NCI-H2107 (cell line): ENCODE measurements around the gene TRAF1.

ENCODE experiments used
- DNase-seq: peaks from one replicate; lab custom pipeline; 2025; lab: John Stamatoyannopoulos, UW

Gene TRAF1

DNA sequence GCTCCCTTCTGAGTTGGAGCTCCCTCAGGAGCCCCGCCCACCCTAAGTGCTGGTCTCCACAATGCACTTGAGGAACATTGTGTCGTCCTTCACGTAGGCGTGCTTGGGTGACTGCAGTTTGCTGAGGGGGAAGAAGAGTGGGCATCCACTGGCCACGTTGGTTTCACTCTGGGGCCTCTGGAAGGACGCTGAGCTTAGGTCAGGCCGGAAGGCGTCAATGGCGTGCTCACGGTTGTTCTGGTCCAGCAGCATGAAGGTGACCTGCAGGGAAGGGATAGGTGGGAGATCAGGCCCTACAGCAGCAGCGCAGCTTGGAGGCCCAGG is 21.7 kb downstream of the TRAF1 start:
- no peak for DNase-seq

DNA sequence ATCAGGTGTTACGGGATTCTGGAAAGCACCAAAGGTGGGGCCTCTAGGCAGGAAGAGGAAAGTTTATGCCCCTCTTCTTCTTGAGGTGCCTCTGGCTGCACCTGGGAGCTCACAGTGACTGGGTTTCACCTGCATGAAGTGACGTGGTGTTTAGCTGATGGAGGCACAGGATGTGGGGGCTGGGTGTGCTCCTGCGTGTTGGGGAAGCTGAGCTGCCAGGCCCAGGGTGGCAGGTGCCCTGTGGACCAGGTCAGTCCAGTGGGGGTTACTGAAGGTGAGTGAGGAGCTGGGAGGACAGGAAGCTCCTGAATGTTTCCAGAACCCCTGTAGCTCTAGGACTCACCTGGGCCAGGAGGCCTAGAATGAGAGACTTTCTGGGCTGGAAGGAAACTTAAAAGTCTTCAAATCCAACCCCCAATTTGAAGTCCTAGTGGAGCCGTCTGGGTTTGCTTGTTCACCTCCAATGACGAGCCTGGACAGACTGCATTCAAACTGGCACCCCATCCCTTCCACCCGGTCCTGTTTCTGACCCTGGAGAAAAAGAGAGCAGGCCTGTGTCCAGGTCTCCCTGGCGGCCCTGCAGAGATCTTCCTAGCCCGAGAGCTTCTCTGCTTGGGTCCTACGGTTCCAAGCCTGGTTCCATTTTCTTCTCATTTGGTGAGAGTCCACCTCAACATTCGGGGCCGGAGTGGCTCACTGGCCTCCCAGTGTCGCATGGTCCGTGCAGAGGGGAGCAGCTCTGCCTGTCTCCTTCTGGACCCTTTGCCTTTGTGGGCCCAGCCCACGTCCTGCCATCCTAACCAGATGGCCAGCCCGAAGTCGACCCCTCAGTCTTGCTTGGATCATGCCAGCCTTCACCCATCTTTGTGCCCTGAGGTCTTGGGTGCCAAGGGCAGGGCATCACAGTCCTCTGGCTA is 22.3 kb downstream of the TRAF1 start:
- DNase-seq = no peak

DNA sequence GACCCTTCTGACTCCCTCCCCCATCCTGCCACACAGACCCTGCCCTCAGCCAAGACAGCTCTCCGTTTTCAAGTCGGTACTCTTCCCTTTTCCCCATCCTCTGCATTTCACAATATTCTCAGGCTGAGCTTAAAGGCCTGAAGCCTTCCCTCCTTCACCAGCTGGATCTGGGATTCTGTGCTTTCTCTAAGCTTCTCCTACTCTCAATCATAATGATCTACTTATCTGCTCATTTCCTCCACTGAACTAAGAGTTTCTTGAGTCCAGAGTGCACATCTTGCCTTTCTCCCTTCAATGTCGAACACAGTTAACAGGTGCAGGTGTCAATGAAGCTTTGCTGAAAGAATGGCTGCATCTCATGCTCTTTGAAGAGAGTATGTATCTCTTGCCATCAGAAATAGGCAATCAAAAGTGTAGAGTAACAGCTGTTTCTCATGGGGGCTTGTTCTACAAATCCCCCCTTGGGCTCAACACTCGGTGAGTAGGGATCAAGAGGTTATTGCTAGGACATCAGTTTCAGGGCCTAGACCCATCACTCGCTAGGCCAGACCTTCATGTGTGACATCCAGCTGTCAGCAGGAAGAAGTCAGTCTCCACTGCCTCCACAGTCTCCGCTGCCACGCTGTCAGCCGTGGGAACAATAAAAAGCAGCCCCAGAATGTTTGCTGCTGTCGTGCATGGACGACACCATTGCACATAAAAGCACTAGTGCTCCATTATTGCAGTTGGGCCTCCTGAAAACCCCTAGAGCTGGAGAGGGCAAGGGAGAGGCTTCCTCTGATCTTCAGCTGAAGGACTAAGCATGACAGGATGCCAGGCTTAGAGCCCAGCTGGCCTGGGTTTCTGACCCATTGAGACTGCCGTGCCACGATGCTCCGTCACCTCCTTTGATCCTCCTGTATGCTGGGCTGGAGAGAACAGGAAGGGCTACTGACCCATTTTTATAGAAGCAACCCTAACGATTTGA is 23.7 kb downstream of the TRAF1 start:
- DNase-seq = no peak

DNA sequence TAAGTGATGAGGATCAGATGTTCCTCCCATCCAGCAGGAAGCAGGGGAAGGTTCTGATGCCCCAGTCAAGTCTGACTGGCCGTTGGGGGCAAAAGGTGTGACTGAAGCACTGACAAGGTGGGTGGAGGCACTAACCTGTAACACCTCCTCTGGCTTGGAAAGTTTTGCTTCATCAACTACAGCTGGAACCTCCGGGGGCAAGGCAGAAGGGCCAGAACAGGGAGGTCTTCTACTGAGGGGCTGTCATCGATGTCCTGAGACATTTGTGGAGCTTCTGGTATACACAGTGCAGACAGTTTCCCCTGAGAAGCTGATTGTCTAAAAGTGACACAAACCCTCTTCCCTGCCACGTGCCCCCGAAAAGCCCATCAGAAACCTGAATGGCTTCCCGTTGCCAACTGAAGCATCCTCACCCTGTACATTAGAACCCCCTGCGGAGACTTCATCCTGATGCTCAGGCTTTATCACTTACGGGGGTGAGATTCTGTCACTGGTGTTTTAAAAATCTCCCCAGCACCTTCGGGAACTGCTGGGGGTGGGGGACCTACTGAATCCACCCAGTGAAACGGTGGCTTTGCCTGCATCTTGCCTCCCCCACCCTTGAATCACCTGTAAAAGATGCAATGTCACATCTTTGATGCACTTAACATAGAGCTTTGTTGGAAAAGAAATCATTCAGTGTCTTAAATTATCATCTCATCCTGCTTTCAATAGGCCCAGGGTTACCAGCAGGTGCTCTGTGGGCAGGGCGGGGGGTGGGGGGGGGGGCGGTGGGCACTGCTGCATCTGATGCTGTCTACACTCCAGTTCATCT is 24.6 kb downstream of the TRAF1 start:
- DNase-seq = no peak

DNA sequence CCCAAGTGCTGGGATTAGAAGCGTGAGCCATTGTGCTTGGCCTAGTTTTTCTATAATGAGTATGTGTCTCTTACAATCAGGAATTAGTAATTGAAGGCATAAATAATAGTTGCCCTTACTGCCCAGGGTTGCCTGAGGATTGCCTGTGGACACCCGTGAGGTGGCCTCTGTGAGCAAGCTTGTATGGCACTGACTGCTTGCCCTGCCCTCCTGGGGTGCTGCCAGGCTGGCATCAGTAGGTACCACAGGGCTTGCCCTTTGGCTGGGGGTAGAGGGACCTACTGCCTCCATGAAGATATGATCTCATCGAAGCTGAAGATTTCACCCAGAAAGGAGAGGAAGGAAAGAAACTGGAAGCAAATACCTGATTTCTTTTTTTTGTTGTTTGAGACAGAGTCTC is 25.8 kb downstream of the TRAF1 start:
- no peak for DNase-seq

DNA sequence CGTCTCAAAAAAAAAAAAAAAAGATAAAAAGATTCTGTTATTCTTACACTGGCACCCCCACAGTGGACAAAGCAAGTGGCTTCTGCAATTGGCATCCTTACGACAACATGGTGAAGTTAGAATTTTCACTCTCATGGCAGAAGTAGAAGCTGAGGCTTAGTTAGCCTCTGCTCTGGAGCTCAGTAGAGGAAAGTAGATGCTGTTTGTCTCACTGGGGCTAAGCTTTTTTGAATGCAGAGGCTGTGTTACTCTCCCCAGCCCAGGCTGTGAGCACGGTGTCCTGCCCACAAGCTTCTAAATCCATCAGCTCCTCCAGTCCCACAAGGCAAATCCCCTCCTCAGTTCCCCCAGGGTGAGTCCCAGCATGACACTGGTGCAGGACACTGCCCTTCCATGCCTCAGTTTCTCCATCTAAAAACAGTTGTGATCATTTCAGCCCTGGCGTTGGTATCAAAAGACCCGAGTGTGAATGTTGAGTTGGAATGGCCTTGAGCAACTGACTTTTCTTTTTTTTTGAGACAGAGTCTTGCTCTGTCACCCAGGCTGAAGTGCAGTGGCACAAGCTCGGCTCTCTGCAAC is 27.0 kb downstream of the TRAF1 start:
- DNase-seq = no peak

DNA sequence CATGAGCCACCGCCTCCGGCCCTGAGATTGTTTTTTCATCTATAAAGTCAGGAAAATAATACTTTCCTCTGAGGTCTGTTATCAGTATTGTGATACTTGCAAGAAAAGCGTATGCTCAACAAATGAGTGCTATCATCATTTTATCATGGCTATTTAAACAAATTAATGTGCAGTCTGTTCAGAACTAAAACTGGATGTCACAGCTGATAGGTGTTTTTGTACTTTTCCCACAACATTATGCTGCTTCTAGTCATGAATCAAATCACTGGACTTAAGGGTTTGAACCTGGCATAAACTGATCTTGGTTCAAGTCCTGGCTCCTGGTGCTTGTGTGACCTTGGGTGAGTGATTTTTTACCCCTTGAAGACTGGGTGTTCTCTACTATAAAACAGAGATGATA is 28.2 kb downstream of the TRAF1 start:
- no peak for DNase-seq

DNA sequence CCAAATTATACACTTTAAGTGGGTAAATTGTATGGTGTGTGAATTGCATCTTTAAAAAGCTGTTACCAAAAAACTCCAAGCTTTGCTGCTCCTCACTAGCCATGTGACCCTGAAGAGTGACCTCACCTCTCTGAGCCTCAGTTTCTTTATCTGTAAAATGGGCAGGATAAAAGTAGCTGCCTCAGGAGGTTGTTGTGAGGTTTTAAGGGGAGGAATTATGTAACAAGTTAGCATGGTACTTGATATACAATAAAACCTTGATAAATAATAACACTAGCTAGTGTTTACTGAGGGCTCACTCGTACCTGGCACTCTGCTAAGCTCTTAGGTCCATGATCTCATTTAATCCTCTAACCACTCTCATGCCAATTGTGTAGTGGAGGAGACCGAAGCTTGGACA is 30.6 kb downstream of the TRAF1 start:
- DNase-seq = no peak

- DNase-seq = no peak
Measured at GRCh38 chr9:120894321-120895148, 32.1 kb downstream of the TRAF1 start.

DNA sequence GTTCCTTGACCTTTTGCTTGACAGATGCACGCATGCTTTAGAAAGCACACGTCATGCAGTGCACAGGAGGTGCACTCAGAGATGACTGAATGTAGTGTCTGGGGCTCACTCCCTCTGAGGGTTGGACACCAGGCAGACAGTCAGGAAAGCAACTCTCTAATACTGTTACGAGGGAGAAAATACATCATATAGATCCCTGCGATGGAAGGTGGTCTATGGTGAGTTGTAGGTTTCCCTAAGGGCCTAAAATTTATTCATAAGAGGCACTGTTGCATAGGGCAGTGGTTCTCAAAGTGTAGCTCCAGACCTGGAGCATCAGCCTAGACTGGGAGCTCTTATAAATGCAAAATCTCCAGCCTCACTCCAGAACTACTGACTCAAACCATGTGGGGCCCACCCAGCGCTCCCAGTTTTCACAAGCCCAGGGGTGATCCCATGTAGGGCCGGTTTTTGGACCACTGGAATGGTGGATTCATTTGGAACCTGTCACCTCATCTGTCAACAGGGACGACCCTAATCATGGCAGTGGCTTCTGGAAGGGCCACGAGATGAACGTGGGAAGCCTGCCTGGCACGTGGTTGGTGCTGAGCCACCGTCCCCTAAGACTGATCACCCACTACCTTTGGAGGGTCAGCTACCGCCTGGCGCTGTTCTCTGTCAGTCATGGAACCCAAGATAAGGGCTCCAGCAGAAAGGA is 32.8 kb downstream of the TRAF1 start:
- DNase-seq = no peak

- peak; percentile 46 for DNase-seq
Measured at GRCh38 chr9:120892748-120893610, 33.6 kb downstream of the TRAF1 start.

DNA sequence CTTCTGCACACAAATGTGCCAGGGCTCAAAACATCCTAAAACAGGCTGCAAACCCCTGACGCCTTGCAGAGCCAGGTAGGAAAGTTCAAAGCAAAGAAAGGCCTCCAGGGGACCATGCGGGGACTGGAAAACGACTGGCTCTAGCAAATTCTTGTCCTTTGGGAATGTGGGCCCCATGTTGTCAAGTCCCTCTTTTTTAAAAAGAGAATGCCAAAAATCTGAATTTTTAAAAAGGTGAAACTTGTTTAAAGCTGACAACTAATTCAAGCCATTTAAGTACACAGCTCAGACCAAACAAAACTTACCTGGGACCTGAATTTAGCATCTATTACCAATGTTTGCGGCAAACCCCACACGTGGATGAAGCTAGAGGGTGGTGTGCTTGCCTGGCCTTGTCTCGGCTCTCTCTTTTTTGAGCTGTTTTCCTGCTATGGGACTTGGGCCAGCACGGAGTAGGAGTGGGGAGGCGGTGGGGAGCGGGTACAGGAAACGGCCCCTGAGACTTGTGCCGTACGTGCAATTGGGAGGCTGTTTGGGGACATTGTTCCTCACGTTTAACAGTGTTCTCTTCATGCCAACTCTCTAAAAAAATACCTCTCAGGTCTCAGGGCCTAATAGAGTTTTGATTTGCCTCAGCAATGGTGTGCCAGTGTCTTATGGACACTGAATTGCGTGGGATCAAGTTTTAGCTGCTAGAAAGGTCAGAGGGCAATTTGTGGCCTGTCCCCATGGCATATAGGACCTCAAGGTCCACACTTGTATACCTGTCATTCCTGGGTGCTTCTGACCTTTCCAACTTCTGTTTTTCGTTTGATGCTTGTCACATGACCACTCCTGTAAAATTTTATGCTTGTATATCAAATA is 34.5 kb downstream of the TRAF1 start:
- no peak for DNase-seq

DNA sequence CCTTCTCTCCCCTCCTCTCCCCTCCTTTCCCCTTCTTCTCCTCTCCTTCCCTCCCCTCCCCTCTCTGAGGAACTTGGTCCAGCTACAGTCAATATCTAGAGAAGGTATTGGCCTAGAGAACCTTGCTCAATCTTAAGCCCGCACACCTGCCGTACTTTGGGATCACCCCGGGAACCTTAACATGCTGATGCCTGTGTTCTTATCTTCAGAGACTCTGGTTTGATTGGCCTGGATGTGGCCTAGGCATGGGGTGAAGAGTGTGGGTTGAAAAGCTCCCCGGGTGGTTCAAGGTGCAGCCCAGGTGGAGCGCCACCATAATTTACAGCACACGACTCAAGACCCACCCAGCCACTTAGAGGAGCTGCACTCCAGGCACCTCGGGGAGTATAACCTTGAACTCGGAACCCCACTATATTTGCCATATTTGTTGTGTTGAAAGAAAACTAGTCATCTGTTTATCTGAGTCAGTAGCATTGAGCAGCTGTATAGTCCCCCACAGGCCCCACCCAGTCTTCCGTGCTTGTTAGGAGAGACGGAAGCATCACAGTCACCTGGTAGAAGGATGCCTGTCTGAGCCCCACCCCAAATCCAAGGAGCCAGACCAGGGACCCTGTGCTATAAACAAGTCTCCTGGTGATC is 35.2 kb downstream of the TRAF1 start:
- no peak for DNase-seq

GRCh38 chr9:120890320-120891244 is 36.0 kb downstream of the TRAF1 start:
- DNase-seq = no peak

DNA sequence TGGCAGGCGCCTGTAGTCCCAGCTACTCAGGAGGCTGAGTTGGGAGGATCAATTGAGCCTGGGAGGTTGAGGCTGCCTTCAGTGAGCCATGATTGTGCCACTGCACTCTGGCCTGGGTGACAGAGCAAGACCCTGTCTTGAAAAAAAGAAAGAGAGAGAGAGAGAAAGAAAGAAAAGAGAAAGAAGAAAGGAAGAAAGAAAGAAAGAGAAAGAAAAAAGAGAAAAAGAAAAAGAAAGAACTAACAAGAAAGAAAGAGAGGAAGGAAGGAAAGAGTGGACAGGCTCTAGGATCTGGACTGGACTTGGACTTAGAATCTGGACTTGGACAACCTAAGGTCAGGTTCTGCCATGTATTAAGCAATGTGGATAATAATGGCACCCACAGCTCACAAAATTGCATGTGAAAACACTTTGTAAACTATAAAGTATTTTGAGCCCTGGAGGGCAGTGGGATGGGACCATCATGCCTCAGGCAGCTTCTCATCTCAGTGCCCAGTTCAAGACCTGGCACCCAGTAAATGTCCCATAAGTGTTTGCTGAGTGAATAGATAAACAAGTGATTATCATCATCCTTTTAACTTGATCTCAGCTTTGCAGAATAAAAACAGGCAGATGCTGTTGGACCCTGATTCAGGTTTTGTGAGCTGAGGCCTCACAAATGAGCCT is 36.9 kb downstream of the TRAF1 start:
- no peak for DNase-seq

GRCh38 chr9:120888626-120889025 is 38.0 kb downstream of the TRAF1 start:
- DNase-seq = no peak
